IMR-90 (cell line): ENCODE measurements around the gene GABRD. TPM values are rescaled to one million over a fixed set of nuclear protein-coding genes. Genes with fewer than 3 reads are reported as not detected.

Source experiments
- ATAC-seq: fragments of 200-7000 bp; cut with Tn5 transposase; 2 replicates; pipeline ENCODE4 v1.9.1; 2020; ENCODE audit warnings: low read depth, mild to moderate bottlenecking, moderate library complexity
- BruUV-seq: library from RNA; stranded (reverse); fragments of 400-500 nt; replicated peaks from 2 replicates; lab custom pipeline; 2021; lab: Mats Ljungman, UMichigan
- CTCF ChIA-PET: fragments of 300-600 bp; formaldehyde crosslinking; extraction: SDS; loops from one replicate; lab custom pipeline; 2021; ENCODE audit warnings: antibody characterized with exemption; lab: Yijun Ruan, JAX
- POLR2A ChIA-PET: fragments of 300-600 bp; sonication (Branson Sonifier 250); formaldehyde crosslinking; loops from one replicate; lab custom pipeline; 2022; ENCODE audit warnings: antibody characterized with exemption; ENCODE audit not compliant: unreplicated experiment; lab: Charles Lee
- DNase-seq: peaks from one replicate; pipeline ENCODE4 v3.0.0; 2013
- H2AFZ ChIP-seq: replicated peaks from 2 replicates; pipeline ENCODE3; 2013; ENCODE audit warnings: low read length, mild to moderate bottlenecking; ENCODE audit not compliant: poor library complexity
- H2AK5ac ChIP-seq: 2 replicates; pipeline ENCODE4 v1.6.1; 2013; ENCODE audit warnings: low read depth, low read length, inconsistent platforms
- H2AK9ac ChIP-seq: replicated peaks from 2 replicates; pipeline ENCODE3; 2013; ENCODE audit warnings: mild to moderate bottlenecking, low read depth, low read length, moderate library complexity; ENCODE audit not compliant: poor library complexity
- H2BK120ac ChIP-seq: 2 replicates; pipeline ENCODE4 v1.6.1; 2013; ENCODE audit warnings: low read depth, low read length, inconsistent platforms
- H2BK15ac ChIP-seq: 3 replicates; pipeline ENCODE4 v1.6.1; 2013; ENCODE audit warnings: low read depth, low read length, inconsistent platforms
- H2BK20ac ChIP-seq: 2 replicates; pipeline ENCODE4 v1.6.1; 2013; ENCODE audit warnings: low read depth, mild to moderate bottlenecking, inconsistent platforms, low read length, moderate library complexity
- H2BK5ac ChIP-seq: 2 replicates; pipeline ENCODE4 v1.6.1; 2013; ENCODE audit warnings: mild to moderate bottlenecking, low read depth, low read length, inconsistent platforms; ENCODE audit not compliant: poor library complexity, severe bottlenecking
- H3K14ac ChIP-seq: replicated peaks from 2 replicates; pipeline ENCODE4 v1.6.1; 2013; ENCODE audit warnings: low read depth, low read length, inconsistent platforms
- H3K18ac ChIP-seq: 2 replicates; pipeline ENCODE4 v1.6.1; 2013; ENCODE audit warnings: low read depth, low read length, control low read depth
- H3K23ac ChIP-seq: 2 replicates; pipeline ENCODE4 v1.6.1; 2013; ENCODE audit warnings: low read depth, low read length, inconsistent platforms
- H3K27ac ChIP-seq: 2 replicates; pipeline ENCODE4 v1.5.1; 2013; ENCODE audit warnings: mild to moderate bottlenecking, control low read depth, low read length; ENCODE audit not compliant: insufficient read depth
- H3K27me3 ChIP-seq: 2 replicates; pipeline ENCODE4 v1.6.1; 2013; ENCODE audit warnings: low read length; ENCODE audit not compliant: control insufficient read depth, insufficient read depth
- H3K36me3 ChIP-seq: 2 replicates; pipeline ENCODE4 v1.6.1; 2013; ENCODE audit warnings: low read length, mixed read lengths; ENCODE audit not compliant: control insufficient read depth, insufficient read depth
- H3K4ac ChIP-seq: 2 replicates; pipeline ENCODE4 v1.6.1; 2013; ENCODE audit warnings: low read depth, low read length, inconsistent platforms
- H3K4me1 ChIP-seq: 2 replicates; pipeline ENCODE4 v1.6.1; 2013; ENCODE audit warnings: low read length, mixed read lengths; ENCODE audit not compliant: control insufficient read depth, insufficient read depth
- H3K4me2 ChIP-seq: 2 replicates; pipeline ENCODE4 v1.6.1; 2013; ENCODE audit warnings: low read depth, mild to moderate bottlenecking, control low read depth, low read length, moderate library complexity
- H3K4me3 ChIP-seq: 2 replicates; pipeline ENCODE4 v1.5.1; 2013; ENCODE audit warnings: low read depth, mild to moderate bottlenecking, control low read depth, low read length, moderate library complexity; ENCODE audit not compliant: insufficient read depth
- H3K56ac ChIP-seq: 2 replicates; pipeline ENCODE4 v1.6.1; 2013; ENCODE audit warnings: low read length, inconsistent platforms; ENCODE audit not compliant: insufficient read depth; ENCODE audit errors: extremely low read depth
- H3K79me1 ChIP-seq, 2 experiments: 2 replicates each; pipeline ENCODE4 v1.6.1; 2013; ENCODE audit warnings: low read length in 2 of 2, inconsistent platforms in 1 of 2, low read depth in 1 of 2
- H3K9ac ChIP-seq: 2 replicates; pipeline ENCODE4 v1.6.1; 2013; ENCODE audit warnings: low read depth, low read length, control low read depth
- H3K9me1 ChIP-seq: 2 replicates; pipeline ENCODE4 v1.6.1; 2013; ENCODE audit warnings: low read length, inconsistent platforms; ENCODE audit not compliant: insufficient read depth
- H3K9me3 ChIP-seq: 2 replicates; pipeline ENCODE4 v1.6.1; 2013; ENCODE audit warnings: low read length; ENCODE audit not compliant: control insufficient read depth, insufficient read depth
- H4K20me1 ChIP-seq: 2 replicates; pipeline ENCODE4 v1.6.1; 2013; ENCODE audit warnings: low read length, inconsistent platforms; ENCODE audit not compliant: insufficient read depth
- H4K5ac ChIP-seq: 2 replicates; pipeline ENCODE4 v1.6.1; 2013; ENCODE audit warnings: mild to moderate bottlenecking, low read depth, low read length, control low read depth
- H4K8ac ChIP-seq, 2 experiments: 2 replicates each; pipeline ENCODE4 v1.6.1; 2013; ENCODE audit warnings: low read depth in 2 of 2, low read length in 2 of 2, control low read depth in 1 of 2, inconsistent platforms in 1 of 2
- H4K91ac ChIP-seq: 2 replicates; pipeline ENCODE4 v1.6.1; 2013; ENCODE audit warnings: low read depth, low read length, inconsistent platforms; ENCODE audit not compliant: insufficient read depth
- CHD1 ChIP-seq: IDR thresholded peaks from 2 replicates; pipeline ENCODE4 v1.6.1; 2012; ENCODE audit warnings: low read depth, low read length, improper control_type of control experiment
- MAZ ChIP-seq: IDR thresholded peaks from 2 replicates; pipeline ENCODE4 v1.6.1; 2012; ENCODE audit warnings: low read depth, mild to moderate bottlenecking, low read length, improper control_type of control experiment, moderate library complexity, borderline replicate concordance
- MXI1 ChIP-seq: IDR thresholded peaks from 2 replicates; pipeline ENCODE4 v1.6.1; 2012; ENCODE audit warnings: low read depth, mild to moderate bottlenecking, low read length, moderate library complexity, borderline replicate concordance
- POLR2A ChIP-seq: IDR thresholded peaks from 2 replicates; pipeline ENCODE4 v1.6.1; 2012; ENCODE audit warnings: mild to moderate bottlenecking, low read depth, low read length
- RAD21 ChIP-seq: IDR thresholded peaks from 2 replicates; pipeline ENCODE4 v1.6.1; 2012; ENCODE audit warnings: low read length, improper control_type of control experiment
- RCOR1 ChIP-seq: IDR thresholded peaks from 2 replicates; pipeline ENCODE4 v1.6.1; 2012; ENCODE audit warnings: mild to moderate bottlenecking, low read length, improper control_type of control experiment; ENCODE audit not compliant: insufficient replicate concordance
- RFX5 ChIP-seq: IDR thresholded peaks from 2 replicates; pipeline ENCODE4 v1.8.0; 2012; ENCODE audit warnings: low read depth, mild to moderate bottlenecking, low read length, moderate library complexity
- SMC3 ChIP-seq: fragments of 150-350 bp; IDR thresholded peaks from 2 replicates; pipeline ENCODE4 v1.6.1; 2016; ENCODE audit warnings: low read depth, mild to moderate bottlenecking, antibody characterized with exemption, low read length, moderate library complexity
- WGBS, 2 experiments: methylation state at CpG; one replicate each; pipeline versions ENCODE4 v1.1.5 to v1.1.7; 2013; ENCODE audit warnings: missing lambda C conversion rate in 2 of 2; ENCODE audit not compliant: insufficient read length in 1 of 2; ENCODE audit errors: extremely low coverage in 2 of 2; 5-methylcytosine and 5-hydroxymethylcytosine counted together
- dilution Hi-C: fragments of 300-500 bp; cut with HindIII; formaldehyde crosslinking; loops from one replicate; pipeline ENCODE4 v1.14.3; 2018; ENCODE audit warnings: low sequenced_read_pairs; ENCODE audit not compliant: unreplicated experiment
- in situ Hi-C: fragments of 300-500 bp; cut with MboI; formaldehyde crosslinking; loops from 3 replicates; pipeline ENCODE4 v1.14.3; 2019; ENCODE audit warnings: low sequenced_read_pairs, inconsistent platforms, mixed read lengths
- intact Hi-C: fragments of 100-400 bp; cut with micrococcal nuclease; formaldehyde crosslinking; loops from 2 replicates; pipeline ENCODE4 v1.10.0; 2022
- polyA plus RNA-seq, 3 experiments: library from polyadenylated mRNA; depleted of rRNA; stranded (reverse); fragments of >200 nt; gene quantifications; 2 replicates each; pipeline ENCODE4 v1.2.3, GENCODE V29; 2012; ENCODE audit warnings: low replicate concordance in 1 of 3
- total RNA-seq: library from RNA; depleted of rRNA; stranded (reverse); fragments of >200 nt; gene quantifications from 2 replicates; pipeline ENCODE4 v1.2.3, GENCODE V29; 2012
- TF ChIP-seq, protein P1 (sequence below): conservative IDR thresholded peaks from 2 replicates; pipeline ENCODE4 v1.5.1; 2012; ENCODE audit warnings: mild to moderate bottlenecking, low read depth, low read length, improper control_type of control experiment

The GABRD gene
- total and polyA plus RNA-seq, 2 of the 4 experiments (the other 2 are of a cell fraction): not detected

DNA sequence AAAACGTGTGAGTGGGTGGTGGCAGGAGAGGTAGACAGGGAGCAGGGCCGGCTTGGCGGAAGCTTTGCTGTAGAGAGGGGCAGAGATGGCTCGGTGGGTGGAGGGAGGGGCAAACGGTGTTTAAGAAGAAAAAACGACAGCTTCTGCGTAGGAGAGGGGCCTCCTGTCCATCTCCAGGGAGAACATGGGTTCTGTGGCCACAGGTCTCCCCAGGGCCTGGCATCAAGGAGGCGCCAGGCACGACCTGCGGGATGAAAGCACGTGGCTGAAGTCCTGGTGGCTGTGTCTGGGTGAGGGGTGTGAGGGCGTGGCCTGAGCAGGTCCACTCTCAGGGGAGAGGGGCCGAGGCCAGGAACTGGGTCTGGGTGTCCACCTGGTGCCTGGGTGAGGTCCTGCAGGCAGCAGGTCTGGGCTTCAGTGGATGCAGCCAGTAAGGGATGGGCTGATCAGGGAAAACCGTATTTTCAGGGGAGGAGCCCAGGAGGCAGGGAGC lies 30.1 kb downstream of the GABRD start:
- CTCF ChIA-PET: no interaction called here
- H3K9ac ChIP-seq: no peak overlapping the region

More for the DNA sequence above, 30.1 kb downstream of the GABRD start:
- intact Hi-C loops: loop anchor here (5.0 kb wide), 1 partner anchor 87 kb away; no protein-coding TSS in a partner anchor
- in situ Hi-C loops: loop anchor here (10.0 kb wide), 1 partner anchor 94 kb away; no protein-coding TSS in a partner anchor
- Histone ChIP-seq H2BK5ac (no peak overlapping the region), H3K79me1 (no peaks in the 10 kb centered on the region), H4K5ac (no peak overlapping the region), H3K9me1 (no peaks in the 10 kb centered on the region), H4K20me1 (no peaks in the 10 kb centered on the region; the same call in 1 of the 2 replicates), H3K36me3 (no peaks in the 10 kb centered on the region), H3K9me3 (no peaks in the 10 kb centered on the region; the same call in 1 of the 2 replicates), H3K56ac (no peak overlapping the region), H2BK20ac (no peak overlapping the region), H3K23ac (no peak overlapping the region), H2AK9ac (no peak overlapping the region), H2AFZ (peak overlapping the region; percentile 63), H3K18ac (no peak overlapping the region), H3K27me3 (peaks cover 63% of the 10 kb centered on the region), H3K4me1 (peaks cover 2% of the 10 kb centered on the region; the same call in 1 of the 2 replicates), H4K91ac (no peak overlapping the region), H4K8ac (no peak overlapping the region), H2BK120ac (no peak overlapping the region), H3K14ac (no peak overlapping the region), H2BK15ac (no peak overlapping the region), H3K4me3 (no peak overlapping the region), H2AK5ac (no peak overlapping the region), H3K4ac (no peak overlapping the region), H3K4me2 (no peak overlapping the region), H3K27ac (no peak overlapping the region)
- POLR2A ChIA-PET: no interaction called here
- dilution Hi-C loops: no loop called here
- no TSS peak for BruUV-seq
- DNase-seq (no peak), ATAC-seq (no peak)
- TF ChIP-seq, protein P1, sequence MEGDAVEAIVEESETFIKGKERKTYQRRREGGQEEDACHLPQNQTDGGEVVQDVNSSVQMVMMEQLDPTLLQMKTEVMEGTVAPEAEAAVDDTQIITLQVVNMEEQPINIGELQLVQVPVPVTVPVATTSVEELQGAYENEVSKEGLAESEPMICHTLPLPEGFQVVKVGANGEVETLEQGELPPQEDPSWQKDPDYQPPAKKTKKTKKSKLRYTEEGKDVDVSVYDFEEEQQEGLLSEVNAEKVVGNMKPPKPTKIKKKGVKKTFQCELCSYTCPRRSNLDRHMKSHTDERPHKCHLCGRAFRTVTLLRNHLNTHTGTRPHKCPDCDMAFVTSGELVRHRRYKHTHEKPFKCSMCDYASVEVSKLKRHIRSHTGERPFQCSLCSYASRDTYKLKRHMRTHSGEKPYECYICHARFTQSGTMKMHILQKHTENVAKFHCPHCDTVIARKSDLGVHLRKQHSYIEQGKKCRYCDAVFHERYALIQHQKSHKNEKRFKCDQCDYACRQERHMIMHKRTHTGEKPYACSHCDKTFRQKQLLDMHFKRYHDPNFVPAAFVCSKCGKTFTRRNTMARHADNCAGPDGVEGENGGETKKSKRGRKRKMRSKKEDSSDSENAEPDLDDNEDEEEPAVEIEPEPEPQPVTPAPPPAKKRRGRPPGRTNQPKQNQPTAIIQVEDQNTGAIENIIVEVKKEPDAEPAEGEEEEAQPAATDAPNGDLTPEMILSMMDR: no peak
- no peak for TF ChIP-seq POLR2A
- no peak for TF ChIP-seq SMC3
- no peak for TF ChIP-seq RCOR1
- TF ChIP-seq RFX5: no peak
- TF ChIP-seq MAZ: no peak
- TF ChIP-seq MXI1: no peak
- TF ChIP-seq RAD21: no peak
- TF ChIP-seq CHD1: no peak
- WGBS, 2 experiments: 23% methylated on average over 4 of the region's 14 CpGs; no CpG with 5 or more reads in 1 of the 2 experiments
